Smooth muscle cell (in vitro differentiated cells): ENCODE measurements around the gene MOSPD3. TPM values are rescaled to one million over a fixed set of nuclear protein-coding genes. Genes with fewer than 3 reads are reported as not detected.

Experiments used
- DNase-seq: peaks from one replicate; lab custom pipeline; 2025; ENCODE audit not compliant: unreplicated experiment; lab: John Stamatoyannopoulos, UW
- H2AFZ ChIP-seq: fragments of 200-600 bp; sonication (generic); 2 replicates; pipeline ENCODE4 v1.6.0; 2016; ENCODE audit warnings: antibody characterized with exemption, low read depth, mild to moderate bottlenecking
- H3F3A ChIP-seq: fragments of 200-600 bp; sonication (generic); 2 replicates; pipeline ENCODE4 v1.6.0; 2017; ENCODE audit warnings: antibody characterized with exemption, low read depth
- H3K27ac ChIP-seq: fragments of 200-600 bp; sonication (generic); 2 replicates; pipeline ENCODE4 v1.5.1; 2016; ENCODE audit warnings: low read depth, mild to moderate bottlenecking
- H3K27me3 ChIP-seq: fragments of 200-600 bp; sonication (generic); 2 replicates; pipeline ENCODE4 v1.6.1; 2016; ENCODE audit warnings: low read depth, mild to moderate bottlenecking
- H3K36me3 ChIP-seq: fragments of 200-600 bp; sonication (generic); 2 replicates; pipeline ENCODE4 v1.5.1; 2016; ENCODE audit warnings: low read depth
- H3K4me1 ChIP-seq: fragments of 200-600 bp; sonication (generic); 2 replicates; pipeline ENCODE4 v1.5.1; 2016; ENCODE audit warnings: low read depth
- H3K4me2 ChIP-seq: fragments of 200-600 bp; sonication (generic); 2 replicates; pipeline ENCODE4 v1.6.0; 2016; ENCODE audit warnings: mild to moderate bottlenecking
- H3K4me3 ChIP-seq: fragments of 200-600 bp; sonication (generic); 2 replicates; pipeline ENCODE4 v1.5.1; 2016; ENCODE audit warnings: mild to moderate bottlenecking
- H3K79me2 ChIP-seq: fragments of 200-600 bp; sonication (generic); 2 replicates; pipeline ENCODE4 v1.6.0; 2016; ENCODE audit warnings: low read depth, mild to moderate bottlenecking
- H3K9ac ChIP-seq: fragments of 200-600 bp; sonication (generic); 2 replicates; pipeline ENCODE4 v1.6.0; 2016; ENCODE audit warnings: low read depth
- H3K9me3 ChIP-seq: fragments of 200-600 bp; sonication (generic); replicated peaks from 2 replicates; pipeline ENCODE4 v1.5.1; 2016; ENCODE audit warnings: low read depth
- H4K20me1 ChIP-seq: fragments of 200-600 bp; sonication (generic); 2 replicates; pipeline ENCODE4 v1.6.0; 2016; ENCODE audit warnings: low read depth
- WGBS: methylation state at CpG from one replicate; pipeline ENCODE4 v1.1.7; 2016; ENCODE audit warnings: low lambda C conversion rate; 5-methylcytosine and 5-hydroxymethylcytosine counted together
- polyA plus RNA-seq: library from polyadenylated mRNA; unstranded; fragments of >200 nt; fragmentation: Nextera tagmentation; extraction: Ambion mirVana; gene quantifications from 2 replicates; pipeline ENCODE4 v1.2.1, GENCODE V29; 2016
- total RNA-seq: library from RNA; depleted of rRNA; stranded (reverse); fragments of >200 nt; gene quantifications from 2 replicates; pipeline ENCODE4 v1.2.3, GENCODE V29; 2014
- TF ChIP-seq, protein P1 (sequence below): fragments of 200-600 bp; sonication (generic); IDR thresholded peaks from 2 replicates; pipeline ENCODE4 v1.5.1; 2017; ENCODE audit warnings: borderline replicate concordance, mild to moderate bottlenecking, antibody characterized with exemption; ENCODE audit not compliant: insufficient read depth, poor library complexity, severe bottlenecking

The MOSPD3 gene
- total and polyA plus RNA-seq, 2 experiments from 2014 or later = 10.5 to 47.8 TPM

DNA sequence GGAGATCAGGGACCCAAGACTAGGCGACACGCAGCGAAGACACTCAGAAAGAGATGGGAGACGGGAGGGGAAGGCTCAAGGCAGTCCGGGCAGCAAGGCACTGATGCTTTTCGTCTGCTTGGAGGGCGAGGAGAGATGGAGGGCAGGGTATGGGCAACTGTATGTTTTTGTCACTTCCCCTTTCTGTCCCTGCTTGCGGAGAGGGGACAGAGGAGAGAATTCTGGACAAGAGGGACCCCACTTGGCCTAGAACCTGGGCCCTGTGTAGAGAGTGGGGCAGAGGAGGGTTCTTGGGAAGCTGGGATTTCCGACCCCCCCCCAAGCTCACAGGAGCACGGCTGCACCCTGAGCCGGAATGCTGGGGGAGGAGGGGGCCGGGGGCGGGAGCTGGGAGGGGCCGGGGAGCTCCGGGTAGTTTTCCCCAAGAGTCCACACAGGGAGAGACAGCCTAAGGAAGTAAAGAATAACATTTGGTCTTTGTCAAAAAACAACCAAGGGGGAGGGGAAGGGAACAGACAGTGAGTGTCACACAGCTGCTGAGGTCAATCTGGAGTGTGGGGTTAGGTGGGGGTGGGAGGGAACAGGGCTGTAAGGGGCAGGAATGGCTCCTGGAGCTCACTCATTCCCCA, 28.2 kb upstream of the MOSPD3 start:
- peak overlapping the region; percentile 75 for H3K4me3 ChIP-seq
- peaks cover 6% of the 10 kb centered on the region for H3K36me3 ChIP-seq
- no peaks in the 10 kb centered on the region for H3K27me3 ChIP-seq
- peaks cover 16% of the 10 kb centered on the region for H3K4me1 ChIP-seq
- no peak overlapping the region for H2AFZ ChIP-seq
- peaks cover 13% of the 10 kb centered on the region for H3K79me2 ChIP-seq
- no peak for DNase-seq
- peak overlapping the region; percentile 83 for H3K4me2 ChIP-seq
- peak overlapping the region; percentile 83 for H3K27ac ChIP-seq
- 54% methylated on average over 11 of the region's 15 CpGs for WGBS
- H4K20me1 ChIP-seq = peaks cover 41% of the 10 kb centered on the region
- TF ChIP-seq, protein P1, sequence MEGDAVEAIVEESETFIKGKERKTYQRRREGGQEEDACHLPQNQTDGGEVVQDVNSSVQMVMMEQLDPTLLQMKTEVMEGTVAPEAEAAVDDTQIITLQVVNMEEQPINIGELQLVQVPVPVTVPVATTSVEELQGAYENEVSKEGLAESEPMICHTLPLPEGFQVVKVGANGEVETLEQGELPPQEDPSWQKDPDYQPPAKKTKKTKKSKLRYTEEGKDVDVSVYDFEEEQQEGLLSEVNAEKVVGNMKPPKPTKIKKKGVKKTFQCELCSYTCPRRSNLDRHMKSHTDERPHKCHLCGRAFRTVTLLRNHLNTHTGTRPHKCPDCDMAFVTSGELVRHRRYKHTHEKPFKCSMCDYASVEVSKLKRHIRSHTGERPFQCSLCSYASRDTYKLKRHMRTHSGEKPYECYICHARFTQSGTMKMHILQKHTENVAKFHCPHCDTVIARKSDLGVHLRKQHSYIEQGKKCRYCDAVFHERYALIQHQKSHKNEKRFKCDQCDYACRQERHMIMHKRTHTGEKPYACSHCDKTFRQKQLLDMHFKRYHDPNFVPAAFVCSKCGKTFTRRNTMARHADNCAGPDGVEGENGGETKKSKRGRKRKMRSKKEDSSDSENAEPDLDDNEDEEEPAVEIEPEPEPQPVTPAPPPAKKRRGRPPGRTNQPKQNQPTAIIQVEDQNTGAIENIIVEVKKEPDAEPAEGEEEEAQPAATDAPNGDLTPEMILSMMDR = no peak
- H3F3A ChIP-seq = peaks cover 11% of the 10 kb centered on the region
- no peaks in the 10 kb centered on the region for H3K9me3 ChIP-seq
- H3K9ac ChIP-seq = no peak overlapping the region

DNA sequence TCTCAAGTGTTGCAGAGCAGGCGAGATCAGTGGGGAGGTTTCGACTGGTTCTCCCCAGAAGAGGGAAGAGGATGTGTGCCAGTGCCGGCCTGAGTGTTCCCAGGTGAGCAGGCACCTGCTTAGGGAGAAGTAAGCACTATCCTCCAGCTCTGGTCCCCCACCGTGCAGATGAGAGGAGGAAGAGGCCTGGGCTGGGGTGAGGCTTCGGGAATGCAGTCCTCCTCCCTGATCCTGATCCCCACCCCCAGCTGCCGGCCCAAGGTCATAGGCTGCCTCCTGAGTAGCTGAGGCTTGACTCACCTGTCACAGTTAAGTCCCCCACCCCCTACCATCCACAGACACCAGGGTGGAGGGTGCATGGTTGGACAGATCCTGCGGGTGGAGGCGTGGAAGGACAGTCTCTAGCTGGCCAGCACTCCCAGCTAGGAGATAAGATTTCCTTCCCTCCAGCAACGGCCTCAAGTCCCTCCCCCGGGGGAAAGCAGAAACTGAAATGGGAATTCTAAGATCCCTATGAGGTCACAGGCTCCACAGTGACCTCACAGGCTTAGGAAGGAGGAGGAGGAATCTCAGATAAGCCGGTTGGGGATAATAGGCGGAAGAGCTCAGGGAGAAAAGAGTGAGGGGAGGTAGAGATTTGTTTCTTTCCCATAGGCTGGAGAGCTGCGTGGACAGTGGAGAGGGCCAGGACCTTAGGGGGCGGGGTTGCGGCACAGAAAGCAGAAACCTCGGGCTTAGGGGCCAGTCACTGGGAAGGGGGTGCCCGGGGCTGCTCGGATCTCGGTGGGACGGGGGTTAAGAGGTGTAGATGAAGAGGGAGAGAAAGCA, 27.4 kb upstream of the MOSPD3 start:
- peak; percentile 25 for DNase-seq
- 6% methylated on average over 20 of the region's 20 CpGs for WGBS

DNA sequence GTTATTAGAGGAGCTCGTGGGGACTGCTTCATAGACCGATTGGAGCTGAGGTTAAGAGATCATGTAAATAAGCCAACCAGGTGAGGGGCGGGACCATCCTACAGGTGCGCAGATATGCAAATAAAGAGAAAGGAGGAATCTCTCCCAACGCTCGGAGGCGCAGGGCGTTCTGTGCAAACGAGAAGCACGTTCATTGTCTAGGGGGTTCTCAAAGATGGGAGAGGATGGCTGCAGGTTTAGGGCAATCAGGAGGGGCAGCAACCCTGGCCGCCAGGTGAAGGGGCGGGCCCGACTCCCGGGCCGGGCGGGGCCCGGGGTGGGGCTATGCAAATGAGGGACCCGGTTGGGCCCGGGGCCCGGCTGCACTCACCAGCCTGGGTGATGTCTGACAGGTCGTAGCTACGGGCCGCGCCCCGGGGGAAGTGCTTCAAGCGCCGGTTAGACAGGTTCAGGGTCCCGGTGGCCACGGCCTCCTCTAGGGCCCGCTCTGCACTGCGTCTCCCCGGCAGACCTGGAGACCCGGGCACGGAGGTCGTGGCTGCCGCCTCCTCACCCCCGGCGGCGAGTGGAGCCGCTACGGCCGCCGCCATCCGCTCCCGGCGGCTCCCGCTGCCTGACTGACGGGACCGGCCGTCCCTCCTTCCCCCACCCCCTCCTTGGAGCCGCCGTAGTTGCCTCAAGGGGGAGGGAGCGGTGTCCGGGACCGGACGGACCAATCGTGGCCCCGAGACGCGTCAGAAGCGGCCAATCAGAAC, 26.7 kb upstream of the MOSPD3 start, which contains the start of gene LRCH4:
LRCH4 (minus strand) TSS at position 619 of the 755 bp plus-strand sequence; CDS start at position 590, 29 bp downstream.
- H3K36me3 ChIP-seq = peaks cover 6% of the 10 kb centered on the region
- TF ChIP-seq, protein P1 = no peak
- peak within 1 kb of the TSS; percentile 75 for H3K4me3 ChIP-seq
- H3K27me3 ChIP-seq = no peaks in the 10 kb centered on the region
- DNase-seq = no peak
- H3K4me2 ChIP-seq = peak within 1 kb of the TSS; percentile 86
- peaks cover 16% of the 10 kb centered on the region for H3K4me1 ChIP-seq
- WGBS = under 1% methylated on average over 55 of the region's 61 CpGs
- peak within 1 kb of the TSS; percentile 91 for H3K9ac ChIP-seq
- H3K79me2 ChIP-seq = peaks cover 13% of the 10 kb centered on the region
- peaks cover 37% of the 10 kb centered on the region for H4K20me1 ChIP-seq
- peaks cover 11% of the 10 kb centered on the region for H3F3A ChIP-seq
- H2AFZ ChIP-seq = peak within 1 kb of the TSS; percentile 39
- H3K27ac ChIP-seq = peak within 1 kb of the TSS; percentile 83
- H3K9me3 ChIP-seq = no peaks in the 10 kb centered on the region

More for the DNA sequence above, 27.4 kb upstream of the MOSPD3 start:
- Histone ChIP-seq H3K4me1 (peaks cover 16% of the 10 kb centered on the region), H3K4me2 (peak overlapping the region; percentile 83), H3K27me3 (no peaks in the 10 kb centered on the region), H3K9ac (peak overlapping the region; percentile 91), H4K20me1 (peaks cover 41% of the 10 kb centered on the region), H3F3A (peaks cover 11% of the 10 kb centered on the region), H3K4me3 (peak overlapping the region; percentile 75), H2AFZ (no peak overlapping the region), H3K79me2 (peaks cover 13% of the 10 kb centered on the region), H3K27ac (peak overlapping the region; percentile 83), H3K36me3 (peaks cover 6% of the 10 kb centered on the region), H3K9me3 (no peaks in the 10 kb centered on the region)
- TF ChIP-seq, protein P1 = no peak
